ENCODE measurements around the gene SH3BP4. TPM values are rescaled to one million over a fixed set of nuclear protein-coding genes. Genes with fewer than 3 reads are reported as not detected.

The SH3BP4 gene
- polyA plus RNA-seq, 1 experiment: 224 TPM

DNA sequence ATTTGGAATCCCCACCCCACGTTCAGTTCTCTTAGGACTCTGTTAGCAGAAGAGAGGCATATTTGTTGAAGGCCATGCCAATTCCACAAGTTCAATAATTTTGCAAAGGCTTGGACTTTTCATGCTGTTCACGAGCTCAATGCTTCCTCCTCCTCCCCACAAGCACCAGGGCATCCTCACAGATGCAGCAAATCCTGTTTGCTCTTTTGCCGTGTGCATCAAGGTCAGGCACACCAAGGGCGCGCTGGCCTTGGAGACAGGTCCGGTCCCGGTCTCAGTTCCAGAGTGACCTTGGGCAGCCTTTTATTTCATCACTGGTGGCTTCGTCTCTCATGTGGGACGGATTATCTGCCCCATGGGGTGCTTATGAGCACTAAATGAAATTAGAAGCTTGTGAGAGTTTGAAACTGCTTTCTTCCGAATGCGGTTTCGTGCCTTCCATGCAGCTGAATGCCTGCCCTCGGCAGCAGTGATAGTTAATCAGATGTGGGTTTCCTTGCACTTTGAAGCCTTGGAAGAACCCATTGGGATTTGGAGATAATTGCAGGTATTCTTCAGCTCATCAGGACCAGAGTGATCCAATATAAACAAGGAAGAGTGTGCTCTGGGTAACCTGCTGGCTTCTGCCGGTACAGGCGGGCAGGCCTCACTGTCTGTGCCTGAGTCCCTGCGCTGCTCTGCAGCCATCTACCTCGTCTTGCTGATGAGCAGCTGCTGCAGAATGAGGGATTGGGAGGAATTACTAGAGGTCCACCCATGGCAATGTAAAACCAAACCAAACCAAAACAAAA is 140.8 kb downstream of the SH3BP4 start:
- ChIA-PET CTCF (interaction anchor here (0.9 kb wide), 1 partner anchor 547 kb away, joined by 3 read pairs; no protein-coding TSS in a partner anchor), POLR2A (no interaction called here)
- TF ChIP-seq, protein P1, sequence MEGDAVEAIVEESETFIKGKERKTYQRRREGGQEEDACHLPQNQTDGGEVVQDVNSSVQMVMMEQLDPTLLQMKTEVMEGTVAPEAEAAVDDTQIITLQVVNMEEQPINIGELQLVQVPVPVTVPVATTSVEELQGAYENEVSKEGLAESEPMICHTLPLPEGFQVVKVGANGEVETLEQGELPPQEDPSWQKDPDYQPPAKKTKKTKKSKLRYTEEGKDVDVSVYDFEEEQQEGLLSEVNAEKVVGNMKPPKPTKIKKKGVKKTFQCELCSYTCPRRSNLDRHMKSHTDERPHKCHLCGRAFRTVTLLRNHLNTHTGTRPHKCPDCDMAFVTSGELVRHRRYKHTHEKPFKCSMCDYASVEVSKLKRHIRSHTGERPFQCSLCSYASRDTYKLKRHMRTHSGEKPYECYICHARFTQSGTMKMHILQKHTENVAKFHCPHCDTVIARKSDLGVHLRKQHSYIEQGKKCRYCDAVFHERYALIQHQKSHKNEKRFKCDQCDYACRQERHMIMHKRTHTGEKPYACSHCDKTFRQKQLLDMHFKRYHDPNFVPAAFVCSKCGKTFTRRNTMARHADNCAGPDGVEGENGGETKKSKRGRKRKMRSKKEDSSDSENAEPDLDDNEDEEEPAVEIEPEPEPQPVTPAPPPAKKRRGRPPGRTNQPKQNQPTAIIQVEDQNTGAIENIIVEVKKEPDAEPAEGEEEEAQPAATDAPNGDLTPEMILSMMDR (IDR thresholded peaks at IDR 0.05; ENCODE audit: low read depth, low read length): no peak

DNA sequence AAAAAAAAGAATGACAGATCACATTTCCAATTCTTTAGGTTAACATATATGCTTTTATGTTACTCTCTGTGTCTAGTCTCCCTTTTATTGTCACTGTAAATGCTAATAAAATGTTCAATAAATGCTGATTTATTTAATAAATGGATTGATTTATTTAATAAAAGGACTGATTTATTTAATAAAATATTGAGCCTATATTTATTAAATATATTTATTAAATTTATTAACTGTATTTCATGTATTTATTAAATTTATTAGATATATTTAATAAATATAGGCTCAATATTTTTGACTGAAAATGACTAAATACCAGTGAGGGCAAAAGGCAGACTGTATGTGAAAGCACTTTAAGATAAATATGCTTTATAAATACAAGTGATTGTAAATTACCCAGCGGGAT is 142.6 kb downstream of the SH3BP4 start:
- CTCF ChIA-PET: no interaction called here
- Histone ChIP-seq H3K27ac (ENCODE audit: low read depth, low read length) (no peak overlapping the region), H3K4me3 (ENCODE audit: low read depth, low read length) (no peak overlapping the region), H3K9me3 (ENCODE audit: control insufficient read depth, insufficient read depth, low read length) (no peaks in the 10 kb centered on the region), H3K27me3 (ENCODE audit: control insufficient read depth, insufficient read depth, low read length) (no peaks in the 10 kb centered on the region)
- POLR2A ChIA-PET: no interaction called here
- DNase-seq (ENCODE audit: low read depth, low spot score): no peak
- TF ChIP-seq, protein P1 (IDR thresholded peaks at IDR 0.05; ENCODE audit: low read depth, low read length): no peak

More for the DNA sequence above, 140.8 kb downstream of the SH3BP4 start:
- Histone ChIP-seq H3K4me3 (ENCODE audit: low read depth, low read length) (no peak overlapping the region), H3K27me3 (ENCODE audit: control insufficient read depth, insufficient read depth, low read length) (no peaks in the 10 kb centered on the region), H3K9me3 (ENCODE audit: control insufficient read depth, insufficient read depth, low read length) (no peaks in the 10 kb centered on the region), H3K27ac (ENCODE audit: low read depth, low read length) (no peak overlapping the region)
- DNase-seq (ENCODE audit: low read depth, low spot score): no peak

DNA sequence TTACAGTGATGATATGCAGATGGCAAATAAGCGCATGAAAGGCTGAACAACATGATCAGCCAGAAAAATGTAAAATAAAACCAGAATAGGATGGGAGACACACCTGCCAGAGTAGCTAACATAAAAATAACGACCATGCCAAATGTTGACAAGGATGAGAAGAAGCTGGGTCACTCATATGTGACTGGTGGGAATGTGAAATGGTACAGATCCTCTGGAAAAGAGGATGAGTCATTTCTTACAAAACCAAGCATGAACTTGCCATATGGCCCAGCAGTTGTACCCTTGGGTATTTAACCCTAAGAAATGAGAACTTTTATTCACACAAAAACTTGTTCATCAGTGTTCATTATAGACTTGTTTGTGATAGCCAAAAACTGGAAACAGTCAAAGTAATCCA is 143.8 kb downstream of the SH3BP4 start:
- POLR2A ChIA-PET: no interaction called here
- CTCF ChIA-PET: interaction anchor here (1.4 kb wide), 1 partner anchor 550 kb away, joined by 4 read pairs; no protein-coding TSS in a partner anchor
- H3K27ac ChIP-seq (ENCODE audit: low read depth, low read length): no peak overlapping the region
- H3K9me3 ChIP-seq (ENCODE audit: control insufficient read depth, insufficient read depth, low read length): no peaks in the 10 kb centered on the region
- H3K4me3 ChIP-seq (ENCODE audit: low read depth, low read length): no peak overlapping the region
- no peaks in the 10 kb centered on the region for H3K27me3 ChIP-seq (ENCODE audit: control insufficient read depth, insufficient read depth, low read length)
- TF ChIP-seq, protein P1 (IDR thresholded peaks at IDR 0.05; ENCODE audit: low read depth, low read length): no peak
- no peak for DNase-seq (ENCODE audit: low read depth, low spot score)

DNA sequence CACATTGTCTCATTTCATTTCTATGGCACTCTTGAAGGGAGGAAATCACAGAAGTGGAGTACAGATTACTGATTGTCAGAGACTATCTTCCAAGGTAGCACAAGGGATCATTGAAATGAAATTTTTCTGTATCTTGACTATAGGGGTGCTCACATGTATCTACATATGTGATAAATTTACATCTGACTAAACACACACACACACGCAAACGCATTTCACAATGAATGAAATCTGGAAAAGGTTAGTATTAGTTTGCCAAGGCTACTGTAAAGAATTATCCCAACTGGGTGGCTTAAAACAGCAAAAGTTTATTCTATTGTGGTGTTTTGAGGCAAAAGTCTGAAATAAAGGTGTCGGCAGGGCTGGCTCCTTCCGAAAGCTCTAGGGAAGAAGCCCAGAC is 144.6 kb downstream of the SH3BP4 start:
- Histone ChIP-seq H3K27me3 (ENCODE audit: control insufficient read depth, insufficient read depth, low read length) (no peaks in the 10 kb centered on the region), H3K27ac (ENCODE audit: low read depth, low read length) (no peak overlapping the region), H3K9me3 (ENCODE audit: control insufficient read depth, insufficient read depth, low read length) (no peaks in the 10 kb centered on the region), H3K4me3 (ENCODE audit: low read depth, low read length) (no peak overlapping the region)
- ChIA-PET POLR2A (no interaction called here), CTCF (interaction anchor here (1.4 kb wide), 1 partner anchor 551 kb away, joined by 4 read pairs; no protein-coding TSS in a partner anchor)
- TF ChIP-seq, protein P1 (IDR thresholded peaks at IDR 0.05; ENCODE audit: low read depth, low read length): no peak
- no peak for DNase-seq (ENCODE audit: low read depth, low spot score)

DNA sequence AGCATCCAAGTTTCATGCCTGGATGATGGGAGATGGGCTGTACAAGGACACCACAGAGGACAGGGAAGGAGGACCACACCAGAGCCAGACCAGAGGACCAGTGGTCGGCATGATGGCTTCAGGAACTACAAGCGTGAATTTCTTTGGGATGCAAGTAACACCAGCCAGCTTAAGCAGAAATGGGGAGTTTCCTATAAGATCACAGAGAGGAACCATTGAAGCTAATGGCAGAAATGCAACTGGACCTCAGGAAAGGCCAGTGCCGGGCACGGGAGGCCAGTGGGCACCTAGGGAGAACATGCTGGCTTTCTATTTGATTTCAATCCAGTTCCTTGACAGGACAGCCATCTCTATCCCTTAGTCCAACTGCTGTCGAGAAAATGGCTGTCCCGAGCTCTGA is 145.4 kb downstream of the SH3BP4 start:
- POLR2A ChIA-PET: no interaction called here
- Histone ChIP-seq H3K27ac (ENCODE audit: low read depth, low read length) (no peak overlapping the region), H3K9me3 (ENCODE audit: control insufficient read depth, insufficient read depth, low read length) (no peaks in the 10 kb centered on the region), H3K27me3 (ENCODE audit: control insufficient read depth, insufficient read depth, low read length) (no peaks in the 10 kb centered on the region), H3K4me3 (ENCODE audit: low read depth, low read length) (no peak overlapping the region)
- CTCF ChIA-PET: no interaction called here
- DNase-seq (ENCODE audit: low read depth, low spot score): no peak
- TF ChIP-seq, protein P1 (IDR thresholded peaks at IDR 0.05; ENCODE audit: low read depth, low read length): no peak
